HG02938 (cell line): ENCODE results near the gene LRRK2.
"Not testable (repeated sequence)": the region's sequence is repeated elsewhere in the genome, so short reads cannot be mapped to it uniquely, and the experiment has no call there.

ENCODE experiments used
- ATAC-seq: cut with Tn5 transposase; IDR thresholded peaks from one replicate; pipeline ENCODE4 v1.9.1; 2021; ENCODE audit warnings: mild to moderate bottlenecking, moderate library complexity; ENCODE audit not compliant: unreplicated experiment

Gene LRRK2

DNA sequence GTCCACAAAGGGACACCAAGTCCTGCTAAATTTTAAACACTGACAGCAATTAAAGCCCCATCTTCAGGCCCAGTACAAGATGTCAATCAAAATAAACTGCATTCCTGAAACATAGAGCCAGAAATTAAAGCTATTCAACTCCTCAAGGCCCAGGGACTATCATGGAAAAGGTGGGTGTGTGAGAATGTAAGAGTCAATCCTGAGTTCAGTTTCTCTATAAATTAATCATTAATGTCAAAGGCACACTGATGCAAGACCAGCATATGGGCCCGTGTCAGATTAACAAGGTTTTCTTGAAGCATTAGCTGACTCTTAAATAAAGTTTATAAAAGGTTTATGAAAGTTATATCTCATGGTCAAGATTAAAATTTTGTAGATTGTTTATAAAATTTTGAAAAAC, 13.6 kb upstream of the LRRK2 start:
- ATAC-seq = not testable (repeated sequence)

DNA sequence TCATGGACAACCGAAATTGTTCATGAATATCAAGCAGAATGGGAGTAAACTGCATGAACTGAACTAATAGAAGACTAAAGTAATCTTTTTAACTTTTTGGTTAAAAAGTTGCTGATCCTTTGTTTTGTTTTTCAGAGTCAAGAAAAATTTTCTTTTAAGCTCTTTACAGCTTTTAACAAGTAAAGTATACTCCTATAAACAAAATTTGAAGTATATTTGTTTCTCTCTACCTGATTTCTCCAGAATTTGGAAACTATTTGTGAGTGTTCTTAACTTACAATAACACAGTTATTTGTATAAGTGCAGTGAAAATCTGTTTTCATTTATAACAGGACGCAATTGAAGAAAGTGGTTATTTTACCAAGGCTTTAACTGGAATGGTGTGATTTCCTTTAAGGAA, 12.2 kb upstream of the LRRK2 start:
- no peak for ATAC-seq

DNA sequence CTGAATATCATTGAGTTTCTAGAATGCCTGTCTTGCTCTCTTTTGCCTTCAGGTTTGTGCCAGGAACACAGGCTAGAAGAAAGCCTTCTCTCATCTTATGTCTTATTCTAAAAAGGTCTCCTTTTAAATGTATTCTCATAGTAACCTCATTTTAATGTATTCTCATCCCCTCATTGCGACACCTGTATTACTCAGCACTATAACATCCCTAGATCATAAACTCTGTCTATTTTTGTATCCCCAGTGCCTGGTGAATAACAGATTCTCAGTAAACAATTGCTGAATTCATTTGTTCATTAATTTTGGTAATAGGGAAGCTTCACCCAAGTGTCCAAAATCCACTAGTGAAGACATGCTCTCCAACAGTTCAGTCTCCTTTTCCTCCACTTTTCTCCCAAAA, 8.8 kb upstream of the LRRK2 start:
- no peak for ATAC-seq

DNA sequence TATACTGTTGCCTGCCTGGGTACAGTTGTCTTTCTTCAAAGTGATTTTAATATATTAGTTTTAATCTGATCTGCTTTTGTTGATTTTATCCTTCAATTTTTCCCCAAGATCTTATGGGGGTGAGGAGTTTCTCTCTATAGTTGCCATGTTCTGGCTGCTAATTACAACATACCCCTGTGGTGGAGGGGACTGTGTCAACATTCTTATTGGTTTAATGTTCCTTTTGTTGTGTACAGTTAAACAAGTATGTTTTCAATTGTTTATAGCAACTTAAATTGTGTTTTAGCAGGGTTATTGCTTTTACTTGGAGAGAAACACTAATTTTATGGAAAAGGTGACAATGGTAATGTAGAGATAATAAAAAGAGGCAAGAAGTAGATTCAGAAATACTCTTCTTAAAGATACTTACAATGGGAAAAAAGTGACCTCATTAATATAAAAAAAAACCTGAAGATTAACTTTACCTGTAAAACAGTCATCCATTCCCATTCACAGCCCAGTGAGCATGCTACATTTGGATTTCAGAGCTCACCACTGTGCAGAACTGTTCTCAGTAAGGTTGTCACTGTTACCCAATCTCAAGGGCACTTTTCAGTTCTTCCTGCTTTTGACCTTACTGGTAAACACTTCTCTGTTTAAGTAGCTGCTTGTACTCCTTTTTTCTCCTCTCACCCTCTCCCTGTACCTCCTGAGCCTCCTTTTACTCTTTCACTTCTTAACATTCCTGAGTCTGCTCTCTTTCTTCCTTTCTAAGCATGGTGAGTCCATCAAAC, 8.1 kb upstream of the LRRK2 start:
- no peak for ATAC-seq

DNA sequence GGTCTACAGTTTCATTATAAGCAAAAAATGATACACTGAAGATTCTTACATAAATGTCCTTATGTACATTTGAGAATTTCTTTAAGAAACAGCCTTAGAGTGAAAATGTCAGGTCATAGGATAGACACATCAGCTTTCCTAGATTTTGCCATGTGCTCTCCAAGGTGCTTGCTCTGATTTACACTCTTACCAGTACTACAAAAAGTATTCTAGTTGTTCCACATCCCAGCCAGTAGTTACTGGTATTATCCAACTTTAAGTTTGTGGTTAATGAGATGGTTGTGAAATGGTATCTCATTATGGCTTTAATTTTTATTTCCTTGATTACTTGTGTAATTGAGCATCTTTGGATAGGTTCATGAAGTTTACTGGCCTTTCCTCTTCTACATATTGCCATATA, 5.0 kb upstream of the LRRK2 start:
- no peak for ATAC-seq

DNA sequence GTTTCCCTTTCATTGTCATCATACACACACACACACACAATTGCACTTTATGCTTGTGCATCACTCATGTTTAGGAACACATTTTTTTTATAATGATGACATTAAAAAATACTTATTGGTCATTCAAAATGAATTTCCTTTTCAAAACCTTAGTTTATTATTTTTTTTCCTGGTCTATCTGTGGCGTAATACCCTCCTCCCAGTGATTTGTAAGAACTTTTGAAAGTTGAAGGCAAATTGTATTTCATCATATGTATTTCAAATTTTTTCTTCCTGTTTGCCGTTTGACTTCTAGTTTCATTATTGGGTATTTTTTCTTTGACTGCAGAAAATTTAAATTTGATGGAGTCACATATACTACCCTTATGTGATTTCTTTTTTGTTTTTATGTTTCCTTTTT, 2.5 kb upstream of the LRRK2 start:
- no peak for ATAC-seq

DNA sequence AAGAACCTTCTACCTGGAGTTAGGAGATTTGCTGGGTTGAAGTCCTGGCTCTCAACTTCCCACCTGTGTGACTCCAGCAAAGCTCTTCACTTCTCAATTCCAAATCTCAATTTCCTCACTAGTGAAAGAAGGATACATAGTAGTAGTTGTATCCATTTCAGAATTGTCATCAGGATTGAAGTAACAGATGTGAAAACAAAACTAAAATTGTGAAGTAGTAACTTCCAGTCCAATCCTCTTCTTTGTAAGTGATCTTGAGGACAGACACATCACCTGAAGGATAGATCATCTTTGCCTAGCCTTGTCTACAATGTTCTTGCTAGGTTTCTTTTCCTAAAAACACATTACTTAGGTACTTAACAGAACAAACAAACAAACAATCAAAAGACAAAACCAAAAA, 1.2 kb upstream of the LRRK2 start:
- no peak for ATAC-seq

DNA sequence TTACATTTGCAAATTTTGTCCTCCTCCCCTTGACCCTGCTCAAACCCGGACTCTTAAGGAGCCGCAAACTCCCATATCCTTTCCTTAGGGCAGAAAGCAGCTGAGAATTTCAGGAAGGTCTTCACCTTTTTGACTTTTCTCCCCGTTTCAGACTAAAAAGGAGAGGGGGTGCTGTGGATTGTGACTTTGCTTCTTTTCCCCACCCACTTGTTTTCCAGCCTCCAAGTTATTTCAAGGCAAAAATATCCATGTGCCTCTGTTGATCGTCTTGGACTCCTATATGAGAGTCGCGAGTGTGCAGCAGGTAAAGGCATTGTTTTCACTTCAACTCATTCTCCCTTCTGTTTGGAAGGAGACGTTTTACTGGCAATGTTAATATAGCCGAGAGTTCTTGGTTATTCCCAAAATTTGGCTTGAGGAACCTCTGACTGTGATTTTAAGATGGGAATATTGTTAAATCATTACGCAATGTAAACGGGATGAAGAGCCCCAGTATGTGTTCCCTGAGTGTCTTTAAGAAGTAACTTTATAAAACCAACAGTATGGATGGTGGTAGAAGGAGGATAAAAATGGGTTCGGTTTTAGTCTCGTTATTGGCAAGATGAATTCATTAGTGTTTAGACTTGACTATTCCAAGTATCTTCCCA, 663 bp downstream of the LRRK2 start:
- ATAC-seq = no peak

DNA sequence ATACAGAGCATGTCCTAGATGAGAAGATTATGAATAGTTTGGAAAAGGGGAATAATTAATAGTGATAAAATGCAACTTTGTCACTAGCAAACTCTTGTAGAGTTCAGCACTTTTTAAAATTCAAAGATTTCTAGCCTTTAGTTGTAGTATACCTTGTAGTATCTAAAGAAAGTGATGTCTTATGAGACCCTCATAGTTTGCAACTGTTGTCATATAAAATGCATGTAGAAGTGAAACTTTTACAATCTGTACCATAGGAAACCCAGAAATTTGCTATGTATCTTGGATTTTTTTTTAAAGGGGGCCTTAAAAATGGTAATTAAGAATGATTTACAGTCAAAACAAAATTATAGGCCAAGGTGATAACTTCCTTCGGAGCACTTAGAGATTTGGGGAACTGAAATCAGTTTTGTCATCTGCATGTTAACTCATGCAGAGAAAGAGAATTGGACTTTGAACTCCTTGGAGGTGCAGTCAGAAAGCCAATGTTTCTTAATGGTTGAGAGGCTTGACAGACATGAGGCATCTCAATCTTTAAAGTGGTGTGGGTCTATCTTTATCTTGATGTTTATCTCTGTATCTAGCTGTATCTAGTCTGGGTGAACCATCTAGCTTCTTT, 1.3 kb downstream of the LRRK2 start:
- peak; percentile 55 for ATAC-seq

DNA sequence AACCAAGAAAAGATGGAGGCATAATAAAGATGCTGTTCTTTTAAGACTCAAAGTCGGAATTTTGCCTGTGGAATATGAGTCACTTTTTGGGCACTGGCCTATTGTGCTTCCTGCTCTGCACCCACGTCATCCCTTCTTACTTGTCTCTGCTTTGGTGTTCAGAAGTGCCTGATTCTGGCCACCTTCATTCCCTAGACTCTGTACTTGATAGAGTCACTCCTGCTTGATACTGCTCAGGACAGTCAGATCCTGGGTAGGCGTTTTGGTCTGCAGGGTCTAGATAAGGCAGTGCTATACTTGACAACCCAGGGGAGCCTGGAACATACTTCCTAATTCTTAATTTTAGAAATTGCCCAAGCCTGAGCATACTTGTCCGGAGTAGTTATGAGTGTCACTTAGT, 1.9 kb downstream of the LRRK2 start:
- ATAC-seq = no peak

DNA sequence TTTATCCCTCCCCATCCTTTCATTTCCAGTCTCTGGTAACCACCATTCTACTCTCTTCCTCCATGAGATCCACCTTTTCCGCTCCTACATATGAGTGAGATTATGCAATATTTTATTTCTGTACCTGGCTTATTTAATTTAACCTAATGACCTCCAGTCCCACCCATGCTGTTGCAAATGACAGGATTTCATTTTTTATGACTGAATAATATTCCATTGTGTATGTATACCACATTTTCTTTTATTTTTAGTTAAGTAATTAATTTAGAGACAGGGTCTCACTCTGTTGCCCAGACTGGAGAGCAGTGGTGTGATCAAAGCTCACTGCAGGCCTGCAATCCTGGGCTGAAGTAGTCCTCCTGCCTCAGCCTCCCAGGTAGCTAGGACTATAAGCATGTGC, 2.6 kb downstream of the LRRK2 start:
- ATAC-seq = no peak

DNA sequence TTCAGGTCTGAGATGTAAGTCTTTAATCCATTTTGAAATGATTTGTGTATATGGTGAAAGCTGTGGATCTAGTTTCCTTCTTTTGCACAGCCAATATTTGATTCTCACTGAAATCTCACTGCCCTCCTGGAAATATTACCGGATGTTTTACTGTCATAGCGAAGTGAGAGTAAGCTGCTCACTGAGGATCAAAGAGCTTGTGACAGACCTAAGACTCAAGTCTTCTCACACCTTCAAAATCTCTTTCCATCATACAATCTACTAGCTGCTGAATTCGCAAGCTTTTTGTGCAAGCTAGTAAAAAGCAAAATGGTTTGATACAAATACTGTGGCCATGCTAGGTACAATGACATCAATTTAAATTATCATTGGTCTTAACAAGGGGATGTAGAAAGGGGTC, 3.9 kb downstream of the LRRK2 start:
- no peak for ATAC-seq

DNA sequence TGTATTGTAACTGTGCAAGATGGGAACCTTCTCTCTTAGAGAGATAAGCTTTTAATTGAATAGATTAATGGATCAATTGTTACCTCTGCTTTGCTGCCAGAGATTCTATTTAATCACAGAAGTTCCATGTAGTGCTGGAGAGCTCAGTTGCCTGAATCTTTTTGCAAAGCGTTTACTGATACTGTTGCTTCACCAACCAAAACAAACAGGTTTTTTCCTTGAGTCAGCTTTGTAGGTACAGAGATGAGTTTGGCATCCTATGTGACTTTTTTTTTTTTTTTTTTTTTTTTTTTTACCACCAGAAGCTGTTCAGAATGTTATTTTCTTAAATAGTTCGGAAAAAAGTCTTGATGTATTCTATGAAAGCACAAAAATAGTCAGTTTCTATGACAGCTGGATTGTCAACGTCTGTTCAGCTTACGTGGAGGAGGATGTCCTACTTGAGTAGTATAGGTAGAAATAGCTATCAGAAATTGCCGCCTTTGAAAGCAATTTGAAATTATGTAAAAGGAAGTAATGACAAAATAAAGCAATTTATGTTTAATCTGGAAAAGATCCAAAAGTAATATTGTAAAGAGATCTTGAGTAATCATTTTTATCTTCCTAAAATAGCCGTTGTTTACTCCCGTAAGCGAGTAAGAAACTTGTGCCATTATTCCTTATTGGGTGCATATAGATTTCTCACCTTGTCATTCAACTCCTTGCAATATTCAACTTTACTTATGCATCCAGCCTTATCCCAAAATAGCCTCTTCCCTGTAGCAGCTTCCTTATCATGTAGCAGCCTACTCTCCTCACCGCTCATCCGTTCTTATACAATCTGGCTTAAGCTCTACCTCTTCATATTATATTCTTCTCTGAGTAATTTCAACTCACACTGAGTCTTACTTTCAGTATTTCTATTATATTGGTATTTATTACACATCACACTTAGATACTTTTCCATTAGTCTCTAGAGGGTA, 5.2 kb downstream of the LRRK2 start:
- ATAC-seq = no peak

DNA sequence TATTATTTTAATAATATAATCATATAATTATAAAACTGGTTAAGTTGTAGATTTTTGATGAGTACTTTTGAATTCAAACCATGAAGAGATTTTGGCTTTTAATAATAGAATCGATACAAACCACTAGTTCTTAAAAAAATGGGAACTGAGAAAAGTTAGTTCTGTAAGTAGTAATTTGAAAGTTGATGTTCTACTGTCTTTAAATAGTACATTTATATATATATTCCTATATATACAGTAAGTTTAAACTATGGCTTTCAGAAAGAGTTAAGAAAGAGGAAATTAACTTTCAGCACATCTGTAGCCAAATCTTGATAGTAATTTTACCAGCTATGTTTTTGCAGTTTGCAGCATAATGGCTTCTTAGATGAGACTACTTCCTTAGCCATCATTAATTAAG, 7.8 kb downstream of the LRRK2 start:
- no peak for ATAC-seq

DNA sequence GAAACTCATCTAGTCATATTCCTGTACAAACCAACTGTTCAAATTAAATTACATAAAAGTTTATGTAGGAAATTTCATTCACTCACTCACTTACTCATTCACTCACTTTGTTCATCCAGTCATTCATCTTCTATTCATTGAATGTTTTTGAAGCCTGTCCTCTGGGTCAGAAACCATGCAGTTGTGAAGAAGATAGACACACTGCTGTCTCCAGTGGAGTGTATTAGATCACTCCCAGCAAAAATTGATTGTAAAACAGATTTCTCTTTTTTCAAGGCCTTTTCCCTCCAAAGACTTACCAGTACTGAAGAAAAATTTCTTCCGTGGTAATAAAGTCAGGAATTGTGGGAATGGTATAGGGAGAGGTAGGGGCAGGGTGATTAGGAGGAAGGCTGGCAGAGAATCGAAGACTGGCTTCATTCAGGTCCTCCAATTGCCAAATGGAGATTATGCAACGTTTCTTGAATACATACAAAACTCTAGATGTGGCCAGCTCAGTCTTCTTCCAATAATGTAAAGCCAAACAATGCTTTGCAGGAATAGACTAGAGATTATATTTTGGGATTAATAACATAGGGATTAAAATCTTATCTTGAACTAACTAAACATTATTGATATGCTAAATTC, 9.1 kb downstream of the LRRK2 start:
- no peak for ATAC-seq

DNA sequence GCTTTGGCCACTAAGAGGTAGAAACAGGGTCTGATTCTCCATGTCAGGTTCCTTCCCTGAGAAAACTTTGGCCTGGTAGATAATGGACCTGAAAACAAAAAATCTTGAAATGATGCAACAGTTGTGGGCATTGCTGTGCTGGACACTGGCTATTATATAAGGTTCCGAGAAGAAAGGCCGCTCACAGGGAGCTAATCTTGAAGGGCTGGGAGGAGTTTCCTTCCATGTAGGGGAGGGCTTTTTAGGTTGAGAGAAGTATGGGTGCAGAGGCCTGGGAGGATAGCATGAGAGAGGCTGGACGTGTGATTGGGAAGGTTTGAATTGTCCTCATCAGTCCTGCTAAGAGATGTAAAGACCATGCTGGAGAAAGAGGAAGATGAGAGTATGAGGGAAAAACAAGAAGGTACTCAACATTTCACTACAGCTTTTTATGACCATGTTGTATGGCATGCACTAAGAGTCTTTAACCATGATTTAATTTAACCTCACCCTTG, 11.6 kb downstream of the LRRK2 start:
- ATAC-seq = no peak

DNA sequence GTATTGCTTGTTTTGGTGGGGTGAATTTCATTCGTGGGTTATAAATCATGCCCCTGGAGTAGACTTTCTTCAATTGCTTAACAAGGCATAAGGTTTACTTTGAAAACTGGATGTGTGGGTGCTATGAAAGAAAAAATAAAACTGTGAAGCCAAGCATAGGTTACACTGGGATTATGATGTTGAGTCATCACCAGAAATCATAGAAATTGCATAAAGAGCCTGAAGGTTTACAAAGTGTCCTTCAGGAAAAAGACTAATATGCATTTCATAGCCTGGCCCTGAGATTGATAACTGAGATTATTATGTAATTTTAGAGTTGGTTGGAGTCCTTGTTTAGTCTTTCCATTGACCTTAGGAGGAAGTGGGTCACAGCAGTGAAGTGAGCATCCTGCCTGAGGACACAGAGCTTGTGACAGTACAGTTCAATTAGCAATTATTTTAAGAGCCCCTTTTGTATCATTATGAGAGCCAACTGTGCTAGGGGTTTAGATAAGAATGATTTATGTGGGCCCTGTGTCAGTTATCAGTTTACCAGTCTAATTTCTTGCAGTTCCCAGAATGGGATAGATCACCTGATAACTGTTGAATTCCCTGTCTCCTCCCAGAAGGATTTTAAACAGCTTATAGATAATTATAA, 13.6 kb downstream of the LRRK2 start:
- ATAC-seq = no peak

DNA sequence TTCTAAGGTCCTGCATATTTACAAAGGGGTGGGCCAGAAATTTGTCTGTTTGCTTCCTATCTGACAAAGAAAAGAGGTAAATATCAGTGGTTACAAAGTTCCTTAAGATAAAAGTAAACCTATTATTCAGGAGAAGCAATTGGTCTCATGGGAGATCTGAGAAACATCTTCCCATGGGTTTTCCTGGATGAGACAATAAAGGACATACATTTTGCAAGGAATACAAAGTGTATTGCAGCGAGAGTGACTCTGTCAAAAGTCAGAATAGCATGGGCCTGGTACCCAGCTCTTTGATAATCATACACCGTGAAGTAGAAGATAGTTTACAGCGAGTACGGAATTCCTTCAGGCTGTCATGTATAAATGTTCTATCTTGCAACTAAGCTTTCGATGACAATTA, 14.2 kb downstream of the LRRK2 start:
- ATAC-seq = no peak

DNA sequence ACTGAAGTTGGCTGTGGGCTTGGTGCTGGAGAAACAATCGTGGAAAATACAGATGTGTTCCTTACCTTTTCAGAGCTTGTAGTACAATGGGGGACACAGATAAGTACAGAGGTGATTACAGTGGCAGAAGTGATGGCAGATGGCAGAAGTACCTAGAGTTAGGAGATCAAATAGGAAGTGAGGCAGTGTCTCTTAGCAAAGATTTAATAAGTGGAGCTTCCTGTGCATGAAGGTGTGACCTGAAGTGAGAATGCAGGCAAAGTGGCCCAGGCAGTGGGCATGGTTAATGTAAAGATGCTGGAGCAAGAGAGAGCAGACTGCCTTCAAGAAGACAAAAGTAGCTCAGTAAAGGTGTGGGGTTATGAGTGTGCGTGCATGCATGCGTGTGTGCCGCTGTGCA, 16.0 kb downstream of the LRRK2 start:
- no peak for ATAC-seq

DNA sequence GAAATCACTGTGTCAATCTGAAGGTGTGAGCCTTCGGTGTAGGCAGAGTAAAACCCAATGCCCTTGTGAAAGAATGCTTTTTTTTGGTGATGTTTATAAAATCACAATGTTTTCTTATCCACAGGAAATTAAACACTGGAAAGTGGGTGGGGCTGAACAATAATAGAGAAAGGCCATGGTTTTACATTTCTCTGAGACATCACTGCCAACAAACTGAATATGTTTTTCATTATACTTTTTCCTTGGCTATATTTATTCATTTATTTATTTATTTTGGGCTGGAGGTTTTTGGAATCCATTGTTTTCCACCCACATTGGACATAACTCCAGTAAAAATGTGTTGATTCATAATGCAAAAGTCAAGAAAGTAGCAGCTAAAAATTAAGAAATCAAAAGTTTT, 16.9 kb downstream of the LRRK2 start:
- no peak for ATAC-seq
